Left ventricle myocardium superior (tissue), 1 donor: ENCODE data around the gene PUM1. TPM values are rescaled to one million over a fixed set of nuclear protein-coding genes. Genes with fewer than 3 reads are reported as not detected.
"Not testable (repeated sequence)": the region's sequence is repeated elsewhere in the genome, so short reads cannot be mapped to it uniquely, and the experiment has no call there.

ENCODE experiments used
- ATAC-seq: fragments of 200-7000 bp; cut with Tn5 transposase; one replicate; pipeline ENCODE4 v1.9.1; 2020; ENCODE audit warnings: mild to moderate bottlenecking, moderate library complexity
- DNase-seq: peaks from one replicate; pipeline ENCODE4 v3.0.0-alpha.2; 2020
- intact Hi-C: fragments of 100-400 bp; cut with micrococcal nuclease; formaldehyde crosslinking; loops from one replicate; pipeline ENCODE4 v1.11.0; 2022
- total RNA-seq: library from RNA; stranded (reverse); fragmentation: NEBNext Ultra II Directional; extraction: Animal tissue kit (Norgen Biotek cat#: 25700); gene quantifications from one replicate; pipeline ENCODE4 v1.2.1, GENCODE V29; 2021
- donor health status: DM: no; HTN: yes; CAD: no; lungs with severe emphysema.

PUM1 gene
- total RNA-seq, 1 donor from 2014 or later: 75.0 TPM

- DNase-seq (no peak), ATAC-seq (peak; percentile 37)
- intact Hi-C loops: loop anchor here (5.0 to 10.0 kb wide), 2 partner anchors 50 to 88 kb away; partner anchors contain the start of gene PUM1
These were observed 88.4 kb downstream of the PUM1 start for GRCh38 chr1:30977105-30977504.

DNA sequence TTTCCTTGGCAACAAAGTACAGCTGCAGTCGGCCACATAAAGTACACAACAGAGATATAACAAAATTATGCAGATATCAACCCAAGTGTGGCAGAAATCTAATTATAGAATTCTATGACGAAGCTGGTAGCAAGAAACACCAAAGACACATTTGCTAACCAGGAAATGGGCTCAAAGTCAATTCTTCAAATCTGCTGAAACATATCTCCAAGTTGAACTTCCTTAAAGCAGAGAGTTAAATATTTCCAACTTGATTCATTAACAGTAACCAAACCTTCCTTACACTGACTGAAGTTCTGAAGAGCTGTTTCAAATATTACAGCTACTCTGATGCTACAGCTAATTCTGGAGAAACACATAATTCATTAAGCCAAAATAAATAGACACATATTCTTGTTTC lies 89.4 kb downstream of the PUM1 start:
- DNase-seq (no peak), ATAC-seq (peak; percentile 42)
- intact Hi-C loops: loop anchor here (5.0 to 10.0 kb wide), 2 partner anchors 51 to 89 kb away; partner anchors contain the start of gene PUM1

- intact Hi-C loops: loop anchor here (5.0 to 10.0 kb wide), 2 partner anchors 52 to 90 kb away; partner anchors contain the start of gene PUM1
- DNase-seq: no peak
- ATAC-seq: no peak
These were observed 90.3 kb downstream of the PUM1 start for GRCh38 chr1:30975217-30975616.

- no peak for DNase-seq
- no peak for ATAC-seq
- intact Hi-C loops: loop anchor here (10.0 kb wide), 1 partner anchor 90 kb away; the partner anchor contains the start of gene PUM1
These were observed 91.0 kb downstream of the PUM1 start for GRCh38 chr1:30974536-30974935.

- intact Hi-C loops: loop anchor here (10.0 kb wide), 1 partner anchor 92 kb away; the partner anchor contains the start of gene PUM1
- DNase-seq, ATAC-seq: not testable (repeated sequence)
These were observed 93.2 kb downstream of the PUM1 start for GRCh38 chr1:30972349-30972748.

DNA sequence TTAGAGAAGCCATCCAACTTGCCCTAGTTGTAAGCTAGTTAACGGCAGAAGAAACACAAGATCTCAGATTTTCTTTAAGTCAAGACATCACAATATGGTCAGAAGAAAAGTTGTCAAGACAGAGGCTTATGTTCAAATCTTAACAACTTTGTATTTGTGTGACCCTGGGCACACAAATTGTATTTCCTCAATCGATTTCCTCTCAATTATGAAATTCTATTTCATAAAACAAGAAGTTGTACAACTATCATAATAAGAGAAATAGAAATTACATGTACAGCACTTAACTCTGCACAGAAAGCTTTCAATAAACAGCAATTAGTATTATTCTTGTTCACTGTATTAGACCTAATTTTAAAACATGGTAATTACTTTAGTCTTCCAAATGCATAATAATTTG lies 94.0 kb downstream of the PUM1 start:
- no peak for DNase-seq
- no peak for ATAC-seq
- intact Hi-C loops: loop anchor here (10.0 kb wide), 1 partner anchor 93 kb away; the partner anchor contains the start of gene PUM1

DNA sequence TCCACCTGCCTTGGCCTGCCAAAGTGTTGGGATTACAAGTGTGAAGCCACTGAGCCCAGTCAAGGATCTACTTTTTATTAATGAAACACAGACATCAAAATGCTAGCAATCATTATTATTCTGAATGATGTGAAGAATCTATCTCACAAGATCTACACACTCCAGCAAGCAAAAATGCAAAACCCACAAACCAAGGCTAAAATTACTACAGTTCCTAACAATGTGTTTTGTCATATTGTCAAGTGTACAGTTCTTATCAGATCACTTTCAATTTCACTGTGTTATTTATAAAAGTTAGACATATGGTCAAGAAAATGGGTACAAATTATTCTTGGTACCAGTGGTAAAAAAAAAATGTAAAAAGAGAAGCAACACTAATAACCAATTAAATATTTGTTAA lies 95.6 kb downstream of the PUM1 start:
- intact Hi-C loops: loop anchor here (10.0 kb wide), 1 partner anchor 95 kb away; the partner anchor contains the start of gene PUM1
- ATAC-seq (no peak), DNase-seq (no peak)

- DNase-seq (no peak), ATAC-seq (no peak)
- intact Hi-C loops: no loop called here
These were observed 97.1 kb downstream of the PUM1 start for GRCh38 chr1:30968220-30968971.

DNA sequence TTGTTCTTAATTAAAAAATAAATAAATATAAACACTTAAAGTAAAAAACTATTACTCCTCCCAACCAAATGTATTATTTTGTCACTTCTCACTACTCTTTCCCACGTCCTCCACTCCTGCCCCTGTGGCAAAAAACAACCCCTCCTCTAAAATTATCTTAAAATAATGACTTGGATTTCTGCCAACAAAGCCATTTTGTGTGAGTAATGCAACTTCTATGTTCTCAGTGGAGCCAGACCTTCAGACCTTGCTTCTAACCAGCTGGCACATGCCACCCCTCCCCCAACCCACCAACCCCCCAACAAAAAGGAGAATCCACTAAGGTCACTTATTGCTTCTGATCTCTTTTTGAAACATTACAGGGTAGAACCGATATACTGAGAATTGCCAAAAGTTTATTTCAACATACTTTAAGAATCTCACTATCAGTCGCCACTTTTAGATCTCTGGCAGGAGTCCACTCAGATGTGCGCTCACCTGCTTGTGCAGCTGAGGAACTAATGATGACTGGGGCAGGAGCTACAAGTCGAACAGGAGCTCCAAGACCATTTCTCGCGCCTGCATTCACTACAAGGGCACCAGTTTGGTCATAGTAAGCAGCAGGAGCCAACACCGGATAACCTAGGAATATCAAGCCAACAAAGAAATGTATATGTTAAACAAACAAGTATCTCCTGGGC lies 98.7 kb downstream of the PUM1 start:
- ATAC-seq (peak; percentile 13), DNase-seq (no peak)
- intact Hi-C loops: no loop called here

DNA sequence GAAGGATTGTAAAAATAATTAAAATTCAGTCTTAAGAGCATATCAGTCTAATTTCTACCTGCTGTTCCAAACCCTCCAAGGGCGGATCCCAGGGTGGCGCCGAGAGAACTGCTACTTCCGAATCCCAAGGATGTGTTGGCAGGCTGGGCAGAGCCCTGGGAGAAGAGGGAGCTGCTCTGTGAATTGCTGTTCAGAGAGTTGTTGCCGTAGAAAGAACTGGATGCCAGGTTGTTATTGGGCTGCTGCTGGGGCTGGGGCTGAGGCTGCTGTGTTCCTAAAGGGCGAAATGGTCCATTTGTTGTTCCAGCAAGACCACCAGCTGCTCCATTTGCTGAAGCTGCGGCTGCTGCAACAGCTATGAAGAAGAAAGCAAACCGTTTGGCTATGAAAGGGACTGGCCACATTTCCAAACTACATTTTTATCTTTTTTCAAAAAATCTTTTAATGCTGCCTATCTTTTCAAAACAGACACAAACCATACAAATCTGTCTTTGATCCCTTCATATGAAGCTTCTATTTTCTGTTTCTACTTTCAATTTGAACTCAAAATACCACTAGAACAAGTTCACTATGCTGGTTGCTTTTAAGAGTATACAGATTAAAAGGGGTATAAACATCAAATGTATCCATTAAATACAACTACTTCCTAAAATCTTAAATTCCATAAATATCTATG lies 99.5 kb downstream of the PUM1 start:
- intact Hi-C loops: no loop called here
- DNase-seq (no peak), ATAC-seq (peak; percentile 42)

DNA sequence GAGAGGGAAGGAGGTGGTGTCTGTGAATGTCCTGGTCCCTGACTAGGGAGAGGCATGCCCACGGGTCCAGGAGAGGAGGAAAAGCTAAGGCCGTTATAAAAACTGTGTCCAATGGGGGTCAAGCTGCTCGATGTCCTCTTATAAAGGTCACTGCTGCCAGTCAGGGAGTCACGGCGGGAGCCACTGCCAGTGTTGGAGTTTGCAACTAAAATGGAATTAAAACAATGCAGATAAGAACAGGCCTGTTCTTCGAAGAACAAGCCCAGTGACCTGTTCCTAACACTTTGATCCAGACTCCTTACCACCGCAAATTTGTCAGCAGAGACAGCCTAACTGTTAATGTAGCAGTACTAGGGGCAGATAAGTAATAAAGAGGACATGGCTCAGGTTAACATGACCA lies 100.8 kb downstream of the PUM1 start:
- intact Hi-C loops: no loop called here
- peak; percentile 84 for ATAC-seq
- peak; percentile 68 for DNase-seq

GRCh38 chr1:30962609-30963508 lies 102.7 kb downstream of the PUM1 start:
- DNase-seq: no peak
- intact Hi-C loops: no loop called here
- ATAC-seq: peak; percentile 25

- ATAC-seq: no peak
- intact Hi-C loops: no loop called here
These were observed 107.8 kb downstream of the PUM1 start for GRCh38 chr1:30957560-30958222.

GRCh38 chr1:30955448-30956015 lies 110.0 kb downstream of the PUM1 start:
- ATAC-seq (no peak), DNase-seq (no peak)
- intact Hi-C loops: no loop called here

More at GRCh38 chr1:30957560-30958222, 107.8 kb downstream of the PUM1 start:
- no peak for DNase-seq

GRCh38 chr1:30953685-30954084 lies 111.8 kb downstream of the PUM1 start:
- DNase-seq (no peak), ATAC-seq (peak; percentile 63)
- intact Hi-C loops: no loop called here

DNA sequence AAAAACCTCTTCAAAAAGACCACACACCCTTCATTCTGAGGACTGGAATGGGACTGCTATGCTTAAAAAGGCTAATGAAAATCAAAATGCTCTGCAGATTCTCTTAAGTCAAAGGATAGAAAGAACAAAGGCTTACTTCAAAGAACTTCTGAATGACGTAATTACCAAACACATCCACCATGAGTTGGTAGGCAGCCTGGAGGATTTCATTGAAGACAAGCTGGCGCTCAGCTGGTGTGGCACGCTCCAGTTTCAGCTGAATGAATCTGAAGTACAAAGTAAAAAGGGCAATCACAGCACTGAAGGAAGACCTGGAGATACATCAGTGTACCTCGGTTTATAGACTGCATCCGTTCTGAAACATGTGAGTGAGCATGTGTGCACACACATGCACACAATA lies 113.4 kb downstream of the PUM1 start:
- intact Hi-C loops: no loop called here
- DNase-seq (no peak), ATAC-seq (no peak)

GRCh38 chr1:30950700-30951099 lies 114.8 kb downstream of the PUM1 start:
- intact Hi-C loops: no loop called here
- DNase-seq (no peak), ATAC-seq (no peak)

DNA sequence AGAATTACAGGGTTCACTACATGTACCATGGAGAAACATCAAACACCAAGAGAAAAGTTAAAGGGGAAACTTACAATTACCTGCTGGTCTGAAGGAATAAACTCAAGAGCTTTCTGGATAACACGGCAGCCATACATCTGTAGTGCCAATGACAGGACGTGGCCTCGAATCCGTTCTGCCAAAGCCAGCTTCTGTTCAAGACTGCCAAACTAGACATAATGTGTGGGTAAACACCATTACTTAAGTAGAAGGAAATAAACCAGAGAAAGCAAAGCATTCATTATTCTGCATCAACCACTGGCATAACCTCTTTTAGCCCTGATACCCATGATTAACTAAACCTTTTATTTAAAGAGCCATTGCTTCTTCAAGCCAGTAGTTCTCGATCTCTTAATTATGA lies 115.5 kb downstream of the PUM1 start:
- intact Hi-C loops: no loop called here
- DNase-seq: no peak
- ATAC-seq: no peak
